GM21423 (cell line): Measurements from ENCODE around the gene MAP3K3.
"Not testable (repeated sequence)": the region's sequence is repeated elsewhere in the genome, so short reads cannot be mapped to it uniquely, and the experiment has no call there.

Experiments
- ATAC-seq: cut with Tn5 transposase; IDR thresholded peaks from one replicate; pipeline ENCODE4 v1.9.1; 2021; ENCODE audit warnings: mild to moderate bottlenecking, moderate library complexity; ENCODE audit not compliant: unreplicated experiment

The MAP3K3 gene

GRCh38 chr17:63703556-63704258, 81.5 kb downstream of the MAP3K3 start:
- ATAC-seq, result no peak

- no peak for ATAC-seq
Measured at GRCh38 chr17:63704259-63704576, 82.0 kb downstream of the MAP3K3 start.

GRCh38 chr17:63704836-63705235, 82.6 kb downstream of the MAP3K3 start:
- no peak for ATAC-seq

- no peak for ATAC-seq
Measured at GRCh38 chr17:63705657-63706056, 83.4 kb downstream of the MAP3K3 start.

- no peak for ATAC-seq
Measured at GRCh38 chr17:63706336-63707082, 84.3 kb downstream of the MAP3K3 start.

GRCh38 chr17:63707151-63707550, 84.9 kb downstream of the MAP3K3 start:
- ATAC-seq, result no peak

GRCh38 chr17:63709110-63709509, 86.9 kb downstream of the MAP3K3 start:
- ATAC-seq, result no peak

- ATAC-seq, result no peak
Measured at GRCh38 chr17:63714550-63715277, 92.5 kb downstream of the MAP3K3 start.

- ATAC-seq, result no peak
Measured at GRCh38 chr17:63716426-63716825, 94.2 kb downstream of the MAP3K3 start.

GRCh38 chr17:63718988-63719387, 96.8 kb downstream of the MAP3K3 start:
- no peak for ATAC-seq

GRCh38 chr17:63720194-63720593, 98.0 kb downstream of the MAP3K3 start:
- not testable (repeated sequence) for ATAC-seq

- ATAC-seq, result no peak
Measured at GRCh38 chr17:63722403-63722802, 100.2 kb downstream of the MAP3K3 start.

- ATAC-seq, result no peak
Measured at GRCh38 chr17:63735691-63736090, 113.5 kb downstream of the MAP3K3 start.

- no peak for ATAC-seq
Measured at GRCh38 chr17:63740464-63741142, 118.4 kb downstream of the MAP3K3 start.

GRCh38 chr17:63741143-63741407, 118.9 kb downstream of the MAP3K3 start:
- peak; percentile 16 for ATAC-seq

GRCh38 chr17:63741408-63742173, 119.4 kb downstream of the MAP3K3 start, which contains the start of gene STRADA:
STRADA (minus strand) TSS chr17:63741799; CDS start chr17:63728369, 13,430 bp downstream.
- peak; percentile 93 for ATAC-seq
